ENCODE measurements around the gene UCK1. TPM values are rescaled to one million over a fixed set of nuclear protein-coding genes. Genes with fewer than 3 reads are reported as not detected.

Gene UCK1
- total RNA-seq: 11.0 and 12.9 TPM in 2 replicates

GRCh38 chr9:131530920-131531832 lies at the start of gene UCK1:
Gene UCK1, minus strand, starts transcription at chr9:131531263. Its CDS starts 89 bp downstream, at chr9:131531174.

GRCh38 chr9:131545003-131545785 lies 14.1 kb upstream of the UCK1 start, which contains the start of gene PRRT1B:
Gene PRRT1B, plus strand, starts transcription at chr9:131545523. Its CDS starts 93 bp downstream, at chr9:131545616.

GRCh38 chr9:131502781-131503625 lies 28.1 kb downstream of the UCK1 start, which contains the start of gene POMT1:
Gene POMT1, plus strand, starts transcription at chr9:131502918. Its CDS starts 1,301 bp downstream, at chr9:131504219.

Small RNAs within 50 kb of the gene (small RNA-seq; reads per million reads assigned to genes)
- 3.1 reads per million, percentile 87 among the genes with 10 or more reads in this experiment for gene SNORD62A
- 6.2 reads per million, percentile 93 among the genes with 10 or more reads in this experiment for gene SNORD62B

Other genes with a start within 250 kb of the UCK1 start
- gene PLPP7, start 241.5 kb downstream of the UCK1 start, total RNA-seq: 7.8 and 13.6 TPM in 2 replicates
- gene PRRC2B, start 137.2 kb downstream of the UCK1 start, total RNA-seq: 57.3 and 57.7 TPM in 2 replicates
- 17.8 and 19.1 TPM in 2 replicates for gene POMT1, start 28.3 kb downstream of the UCK1 start, total RNA-seq
- not detected in 2 replicates for gene PRRT1B, start 14.3 kb upstream of the UCK1 start, total RNA-seq
- 27.0 and 36.4 TPM in 2 replicates for gene RAPGEF1, start 208.8 kb upstream of the UCK1 start, total RNA-seq